ENCODE results near the gene PATZ1. TPM values are rescaled to one million over a fixed set of nuclear protein-coding genes. Genes with fewer than 3 reads are reported as not detected.

Gene PATZ1
- total and polyA plus RNA-seq, 3 donors from 2014 or later = 23.2 to 48.7 (median 38.1) TPM

DNA sequence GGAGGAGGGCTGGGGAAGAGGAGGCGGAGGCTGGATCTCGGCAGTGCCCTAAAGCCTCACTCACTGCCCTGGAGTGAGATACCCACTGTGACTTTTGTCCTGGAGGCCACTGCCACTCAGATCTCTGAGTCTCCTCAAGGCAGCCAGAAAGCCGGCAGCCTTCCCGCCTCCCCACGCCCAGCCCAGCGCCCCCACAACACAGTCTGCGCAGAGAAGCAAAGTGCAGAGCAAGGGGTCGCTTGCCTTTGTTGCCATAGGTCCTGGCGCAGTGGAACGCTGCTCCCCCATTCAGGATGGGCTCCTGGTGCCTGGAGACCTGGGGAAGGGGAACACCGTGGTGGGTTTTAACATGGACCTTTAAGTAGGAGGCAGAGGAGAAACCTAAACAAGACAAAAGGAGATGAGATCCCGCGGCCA, 17.6 kb downstream of the PATZ1 start:
- TF ChIP-seq, protein P1, sequence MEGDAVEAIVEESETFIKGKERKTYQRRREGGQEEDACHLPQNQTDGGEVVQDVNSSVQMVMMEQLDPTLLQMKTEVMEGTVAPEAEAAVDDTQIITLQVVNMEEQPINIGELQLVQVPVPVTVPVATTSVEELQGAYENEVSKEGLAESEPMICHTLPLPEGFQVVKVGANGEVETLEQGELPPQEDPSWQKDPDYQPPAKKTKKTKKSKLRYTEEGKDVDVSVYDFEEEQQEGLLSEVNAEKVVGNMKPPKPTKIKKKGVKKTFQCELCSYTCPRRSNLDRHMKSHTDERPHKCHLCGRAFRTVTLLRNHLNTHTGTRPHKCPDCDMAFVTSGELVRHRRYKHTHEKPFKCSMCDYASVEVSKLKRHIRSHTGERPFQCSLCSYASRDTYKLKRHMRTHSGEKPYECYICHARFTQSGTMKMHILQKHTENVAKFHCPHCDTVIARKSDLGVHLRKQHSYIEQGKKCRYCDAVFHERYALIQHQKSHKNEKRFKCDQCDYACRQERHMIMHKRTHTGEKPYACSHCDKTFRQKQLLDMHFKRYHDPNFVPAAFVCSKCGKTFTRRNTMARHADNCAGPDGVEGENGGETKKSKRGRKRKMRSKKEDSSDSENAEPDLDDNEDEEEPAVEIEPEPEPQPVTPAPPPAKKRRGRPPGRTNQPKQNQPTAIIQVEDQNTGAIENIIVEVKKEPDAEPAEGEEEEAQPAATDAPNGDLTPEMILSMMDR (IDR thresholded peaks at IDR 0.05) = no peak
- no peak for TF ChIP-seq POLR2A (IDR thresholded peaks at IDR 0.05)
- H3K27ac ChIP-seq = no peak overlapping the region
- 93 to 98% methylated on average over 8 to 13 of the region's 13 CpGs for WGBS, 2 donors
- H3K4me1 ChIP-seq = no peaks in the 10 kb centered on the region
- no peaks in the 10 kb centered on the region for H3K27me3 ChIP-seq
- H3K36me3 ChIP-seq (ENCODE audit: low read depth, missing control alignments) = no peaks in the 10 kb centered on the region
- no peak overlapping the region for H3K4me3 ChIP-seq
- intact Hi-C loops (cut with DNase I; ENCODE audit: low total_unique reads) = no loop called here
- DNase-seq = no peak
- H3K9me3 ChIP-seq = no peaks in the 10 kb centered on the region

DNA sequence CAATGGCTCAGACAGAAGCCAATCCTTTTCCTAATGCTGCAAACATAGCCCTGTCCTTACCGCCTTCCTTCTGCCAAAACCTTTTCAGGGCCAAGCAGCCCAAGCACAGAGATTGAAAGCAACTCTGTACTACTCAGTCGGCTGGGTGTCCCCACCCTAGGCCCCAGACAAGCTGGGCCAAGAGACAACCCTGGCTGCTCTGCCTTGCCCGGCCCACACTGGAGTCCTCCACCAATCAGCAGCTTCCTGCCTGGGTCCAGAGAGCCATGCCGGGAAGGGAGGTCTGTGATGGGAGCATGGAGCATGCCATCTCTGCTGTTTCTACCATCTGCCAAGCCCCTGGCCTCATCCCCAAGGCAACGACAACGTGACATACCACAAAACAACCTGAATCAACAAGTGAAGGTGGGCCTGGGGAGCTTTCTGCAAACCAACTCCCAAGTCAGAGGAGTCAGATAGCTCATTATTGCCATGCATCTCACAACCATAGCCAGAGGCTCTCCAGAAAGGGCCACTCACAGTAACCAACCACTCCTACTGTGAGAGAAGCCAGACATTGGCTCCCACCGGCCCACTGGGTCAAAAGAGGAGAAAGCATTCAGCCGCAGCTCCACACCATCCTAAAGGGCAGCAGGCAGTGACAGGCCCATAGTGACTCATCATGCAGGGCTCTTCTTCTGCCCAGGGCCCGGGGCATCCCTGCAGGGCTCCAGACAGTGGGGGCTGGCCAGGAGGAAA, 18.2 kb downstream of the PATZ1 start:
- no peak overlapping the region for H3K27ac ChIP-seq
- intact Hi-C loops (cut with DNase I; ENCODE audit: low total_unique reads) = no loop called here
- DNase-seq = no peak
- 88 to 89% methylated on average over 6 to 9 of the region's 9 CpGs for WGBS, 2 donors
- no peaks in the 10 kb centered on the region for H3K4me1 ChIP-seq
- no peaks in the 10 kb centered on the region for H3K9me3 ChIP-seq
- H3K4me3 ChIP-seq = no peak overlapping the region
- TF ChIP-seq POLR2A (IDR thresholded peaks at IDR 0.05) = no peak
- TF ChIP-seq, protein P1 (IDR thresholded peaks at IDR 0.05) = no peak
- H3K36me3 ChIP-seq (ENCODE audit: low read depth, missing control alignments) = no peaks in the 10 kb centered on the region
- no peaks in the 10 kb centered on the region for H3K27me3 ChIP-seq

DNA sequence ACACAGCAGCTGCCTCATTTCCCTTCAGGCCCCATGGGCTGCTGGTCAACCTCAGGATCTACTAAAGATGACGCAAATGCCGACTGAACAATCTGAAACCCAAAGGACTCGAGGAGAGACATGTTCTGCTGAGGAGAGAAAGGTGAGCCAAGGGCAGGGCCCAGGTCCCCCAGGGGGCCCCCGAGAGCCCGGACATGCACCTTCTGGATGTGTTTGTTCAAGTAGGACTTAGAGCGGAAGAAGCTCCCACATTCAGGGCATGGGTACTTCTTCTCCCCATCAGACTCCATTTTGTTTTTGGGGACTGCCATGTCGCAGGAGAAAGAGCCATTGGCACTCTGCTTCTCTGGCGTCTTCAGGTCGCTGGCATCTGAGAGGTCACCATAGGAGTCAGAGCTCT, 19.3 kb downstream of the PATZ1 start:
- WGBS, 2 donors = 93 to 94% methylated on average over 9 of the region's 9 CpGs
- H3K4me3 ChIP-seq = no peak overlapping the region
- H3K36me3 ChIP-seq (ENCODE audit: low read depth, missing control alignments) = no peaks in the 10 kb centered on the region
- H3K4me1 ChIP-seq = no peaks in the 10 kb centered on the region
- intact Hi-C loops (cut with DNase I; ENCODE audit: low total_unique reads) = no loop called here
- H3K9me3 ChIP-seq = no peaks in the 10 kb centered on the region
- no peak for TF ChIP-seq POLR2A (IDR thresholded peaks at IDR 0.05)
- TF ChIP-seq, protein P1 (IDR thresholded peaks at IDR 0.05) = no peak
- H3K27ac ChIP-seq = no peak overlapping the region
- no peaks in the 10 kb centered on the region for H3K27me3 ChIP-seq
- no peak for DNase-seq

DNA sequence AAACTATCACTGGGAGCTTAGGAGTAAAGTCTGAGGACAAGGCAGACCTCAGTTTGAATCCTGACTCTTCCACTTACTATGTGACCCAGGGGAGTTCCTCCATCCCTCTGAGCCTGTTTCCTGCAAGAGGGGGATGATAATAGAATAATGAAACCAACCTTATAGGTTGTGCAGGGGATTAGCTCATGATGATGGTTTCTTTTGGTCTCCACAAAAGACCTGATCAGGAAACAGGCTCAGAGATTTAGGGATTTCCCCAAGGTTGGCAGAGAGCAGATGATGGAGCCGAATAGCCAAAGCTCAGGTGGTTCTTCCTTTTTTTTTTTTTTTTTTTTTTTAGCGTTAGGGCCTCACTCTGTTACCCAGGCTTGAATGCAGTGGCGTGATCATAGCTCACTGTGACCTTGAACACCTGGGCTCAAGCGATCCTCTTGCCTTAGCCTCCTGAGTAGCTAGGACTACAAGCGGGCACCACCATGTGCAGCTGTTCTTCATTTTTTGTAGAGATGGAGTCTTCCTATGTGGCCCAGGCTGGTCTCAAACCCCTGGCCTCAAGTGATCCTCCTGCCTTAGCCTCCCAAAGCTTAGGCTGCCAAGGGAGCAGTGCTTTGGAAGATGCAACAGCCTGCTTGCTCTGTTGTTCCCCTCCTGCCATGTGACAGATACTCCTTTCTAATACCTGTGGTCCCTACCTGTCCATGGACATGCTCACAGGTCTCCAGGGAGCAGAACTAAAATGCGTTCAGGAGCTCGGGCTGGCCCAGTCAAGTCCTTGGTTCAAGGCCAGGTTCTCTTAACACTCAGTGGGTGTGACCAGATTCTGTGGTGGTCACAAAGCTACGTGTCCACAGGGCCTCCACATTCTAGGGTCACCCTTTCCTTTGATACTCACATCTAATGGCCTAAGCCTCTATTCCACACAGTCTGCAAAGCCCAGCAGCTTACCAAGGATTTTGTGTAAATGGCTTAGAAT, 22.3 kb downstream of the PATZ1 start:
- H3K36me3 ChIP-seq (ENCODE audit: low read depth, missing control alignments) = no peaks in the 10 kb centered on the region
- H3K4me3 ChIP-seq = no peak overlapping the region
- TF ChIP-seq POLR2A (IDR thresholded peaks at IDR 0.05) = no peak
- TF ChIP-seq, protein P1 (IDR thresholded peaks at IDR 0.05) = no peak
- H3K4me1 ChIP-seq = no peaks in the 10 kb centered on the region
- DNase-seq = no peak
- WGBS, 2 donors = 80 to 84% methylated on average over 8 of the region's 8 CpGs
- H3K27me3 ChIP-seq = no peaks in the 10 kb centered on the region
- no peak overlapping the region for H3K27ac ChIP-seq
- intact Hi-C loops (cut with DNase I; ENCODE audit: low total_unique reads) = no loop called here
- no peaks in the 10 kb centered on the region for H3K9me3 ChIP-seq

Data from testis (tissue), 3 donors.